Urinary bladder (tissue), 4 donors: Measurements from ENCODE around the gene ATP10A. TPM values are rescaled to one million over a fixed set of nuclear protein-coding genes. Genes with fewer than 3 reads are reported as not detected.
"Not testable (repeated sequence)": the region's sequence is repeated elsewhere in the genome, so short reads cannot be mapped to it uniquely, and the experiment has no call there.

Experiments
- DNase-seq: peaks from one replicate; pipeline ENCODE4 v3.0.0-alpha.2; 2015; ENCODE audit errors: extremely low spot score
- H3K27ac ChIP-seq: one replicate; pipeline ENCODE4 v1.5.1; 2013; ENCODE audit warnings: low read depth, mild to moderate bottlenecking, moderate library complexity
- H3K36me3 ChIP-seq: one replicate; pipeline ENCODE4 v1.6.1; 2013; ENCODE audit warnings: mild to moderate bottlenecking, moderate library complexity; ENCODE audit not compliant: insufficient read depth
- H3K4me1 ChIP-seq: one replicate; pipeline ENCODE4 v1.6.1; 2013; ENCODE audit warnings: mild to moderate bottlenecking, moderate library complexity; ENCODE audit not compliant: insufficient read depth
- H3K4me3 ChIP-seq: one replicate; pipeline ENCODE4 v1.5.1; 2013; ENCODE audit warnings: low read depth, low read length
- WGBS: extraction: QIAGEN DNeasy Blood & Tissue Kit; methylation state at CpG from one replicate; pipeline ENCODE4 v1.1.7; 2013; 5-methylcytosine and 5-hydroxymethylcytosine counted together
- polyA plus RNA-seq: library from polyadenylated mRNA; stranded (reverse); fragments of 200-250 nt; gene quantifications from one replicate; pipeline ENCODE4 v1.2.3, GENCODE V29; 2013
- total RNA-seq: library from RNA; depleted of rRNA; stranded (reverse); fragments of >200 nt; gene quantifications from one replicate; pipeline ENCODE4 v1.2.3, GENCODE V29; 2014
- donor health status: healthy with polysubstance abuse.
- donor health status: healthy.

ATP10A gene
- total and polyA plus RNA-seq, 2 donors, result 5.0 to 7.8 TPM

- no peak overlapping the region for H3K27ac ChIP-seq
- WGBS, result 67% methylated on average over 15 of the region's 15 CpGs
- H3K4me3 ChIP-seq, result no peak overlapping the region
- no peaks in the 10 kb centered on the region for H3K36me3 ChIP-seq
- H3K4me1 ChIP-seq, result no peaks in the 10 kb centered on the region
- no peak for DNase-seq
Observed at GRCh38 chr15:25859838-25860645, 3.1 kb downstream of the ATP10A start.

- WGBS, result 79% methylated on average over 13 of the region's 13 CpGs
- Histone ChIP-seq H3K27ac (no peak overlapping the region), H3K36me3 (no peaks in the 10 kb centered on the region), H3K4me1 (no peaks in the 10 kb centered on the region), H3K4me3 (no peak overlapping the region)
- no peak for DNase-seq
Observed at GRCh38 chr15:25858952-25859760, 4.0 kb downstream of the ATP10A start.

GRCh38 chr15:25856059-25856458 is 7.1 kb downstream of the ATP10A start:
- 80% methylated on average over 5 of the region's 5 CpGs for WGBS
- not testable (repeated sequence) for H3K36me3 ChIP-seq, H3K27ac ChIP-seq, H3K4me3 ChIP-seq, DNase-seq, H3K4me1 ChIP-seq

- WGBS, result 48% methylated on average over 4 of the region's 4 CpGs
- DNase-seq, result no peak
- H3K36me3 ChIP-seq, result no peaks in the 10 kb centered on the region
- peaks cover 1% of the 10 kb centered on the region for H3K4me1 ChIP-seq
- no peak overlapping the region for H3K27ac ChIP-seq
- no peak overlapping the region for H3K4me3 ChIP-seq
Observed at GRCh38 chr15:25852661-25853524, 10.2 kb downstream of the ATP10A start.

- H3K36me3 ChIP-seq, result no peaks in the 10 kb centered on the region
- H3K4me1 ChIP-seq, result peaks cover 1% of the 10 kb centered on the region
- no peak overlapping the region for H3K27ac ChIP-seq
- H3K4me3 ChIP-seq, result no peak overlapping the region
- no peak for DNase-seq
Observed at GRCh38 chr15:25852027-25852426, 11.1 kb downstream of the ATP10A start.

GRCh38 chr15:25850154-25851111 is 12.7 kb downstream of the ATP10A start:
- H3K4me3 ChIP-seq, result peak overlapping the region; percentile 18
- no peak for DNase-seq
- no peaks in the 10 kb centered on the region for H3K36me3 ChIP-seq
- 10% methylated on average over 36 of the region's 36 CpGs for whole genome bisulfite sequencing
- H3K4me1 ChIP-seq, result peaks cover 1% of the 10 kb centered on the region
- peak overlapping the region; percentile 53 for H3K27ac ChIP-seq

GRCh38 chr15:25849157-25849921 is 13.8 kb downstream of the ATP10A start:
- peaks cover 1% of the 10 kb centered on the region for H3K4me1 ChIP-seq
- H3K27ac ChIP-seq, result no peak overlapping the region
- H3K36me3 ChIP-seq, result no peaks in the 10 kb centered on the region
- WGBS, result 17% methylated on average over 11 of the region's 11 CpGs
- DNase-seq, result peak; percentile 29
- no peak overlapping the region for H3K4me3 ChIP-seq

GRCh38 chr15:25848784-25849156 is 14.4 kb downstream of the ATP10A start:
- Histone ChIP-seq H3K4me1 (peaks cover 1% of the 10 kb centered on the region), H3K4me3 (no peak overlapping the region), H3K36me3 (no peaks in the 10 kb centered on the region), H3K27ac (no peak overlapping the region)
- DNase-seq, result no peak
- WGBS, result 73% methylated on average over 5 of the region's 5 CpGs

GRCh38 chr15:25848325-25848724 is 14.8 kb downstream of the ATP10A start:
- DNase-seq, result no peak
- Histone ChIP-seq H3K27ac (no peak overlapping the region), H3K36me3 (no peaks in the 10 kb centered on the region), H3K4me1 (peaks cover 1% of the 10 kb centered on the region), H3K4me3 (no peak overlapping the region)
- 96% methylated on average over 8 of the region's 8 CpGs for WGBS

- no peak for DNase-seq
- H3K36me3 ChIP-seq, result no peaks in the 10 kb centered on the region
- H3K27ac ChIP-seq, result no peak overlapping the region
- 55% methylated on average over 2 of the region's 2 CpGs for WGBS
- peaks cover 1% of the 10 kb centered on the region for H3K4me1 ChIP-seq
- no peak overlapping the region for H3K4me3 ChIP-seq
Observed at GRCh38 chr15:25847051-25847450, 16.1 kb downstream of the ATP10A start.

- H3K4me3 ChIP-seq, result no peak overlapping the region
- WGBS, result 79% methylated on average over 7 of the region's 7 CpGs
- H3K4me1 ChIP-seq, result peaks cover 1% of the 10 kb centered on the region
- no peak for DNase-seq
- H3K27ac ChIP-seq, result no peak overlapping the region
- no peaks in the 10 kb centered on the region for H3K36me3 ChIP-seq
Observed at GRCh38 chr15:25846377-25846776, 16.8 kb downstream of the ATP10A start.

- DNase-seq, result no peak
- Histone ChIP-seq H3K36me3 (no peaks in the 10 kb centered on the region), H3K27ac (no peak overlapping the region), H3K4me3 (no peak overlapping the region), H3K4me1 (peaks cover 1% of the 10 kb centered on the region)
- 87% methylated on average over 14 of the region's 14 CpGs for WGBS
Observed at GRCh38 chr15:25844981-25845680, 18.0 kb downstream of the ATP10A start.
